WTC11 (cell line): ENCODE data around the gene MGST1. TPM values are rescaled to one million over a fixed set of nuclear protein-coding genes. Genes with fewer than 3 reads are reported as not detected.

Source experiments
- ATAC-seq: fragments of 200-7000 bp; cut with Tn5 transposase; 2 replicates; pipeline ENCODE4 v1.10.0; 2021; ENCODE audit warnings: mild to moderate bottlenecking, moderate library complexity
- CTCF ChIA-PET: fragments of 300-600 bp; sonication (Branson Sonifier 250); formaldehyde crosslinking; loops from one replicate; lab custom pipeline; 2021; ENCODE audit warnings: antibody characterized with exemption; lab: Charles Lee
- POLR2A ChIA-PET: fragments of 350-600 bp; sonication (Branson Sonifier 250); formaldehyde crosslinking; loops from one replicate; lab custom pipeline; 2021; ENCODE audit warnings: antibody characterized with exemption; lab: Charles Lee
- DNase-seq: peaks from one replicate; pipeline ENCODE4 v3.0.0; 2021; ENCODE audit warnings: low spot score
- H3K27ac Mint-ChIP-seq: 2 replicates; pipeline ENCODE4 v1.8.0; 2021; ENCODE audit warnings: mixed read lengths
- H3K27me3 Mint-ChIP-seq: 2 replicates; pipeline ENCODE4 v1.8.0; 2021; ENCODE audit warnings: low read depth, mild to moderate bottlenecking, moderate library complexity, mixed read lengths
- H3K36me3 Mint-ChIP-seq: 2 replicates; pipeline ENCODE4 v1.8.0; 2021; ENCODE audit warnings: mixed read lengths
- H3K4me1 Mint-ChIP-seq: 2 replicates; pipeline ENCODE4 v1.8.0; 2022; ENCODE audit warnings: mixed read lengths
- H3K4me3 Mint-ChIP-seq: 2 replicates; pipeline ENCODE4 v1.8.0; 2021; ENCODE audit warnings: mild to moderate bottlenecking, moderate library complexity, mixed read lengths
- H3K9me3 Mint-ChIP-seq: 2 replicates; pipeline ENCODE4 v1.8.0; 2021; ENCODE audit warnings: mixed read lengths
- CBFB ChIP-seq: sonication (generic); formaldehyde crosslinking; IDR thresholded peaks from 2 replicates; pipeline ENCODE4 v1.8.1; 2022; ENCODE audit warnings: mild to moderate bottlenecking, low read depth, missing genetic modification reagents
- NFATC4 ChIP-seq: fragments of 250-450 bp; sonication (Bioruptor Pico); IDR thresholded peaks from 2 replicates; pipeline ENCODE4 v1.9.0; 2021; ENCODE audit warnings: mild to moderate bottlenecking
- NFE2L1 ChIP-seq: sonication (generic); formaldehyde crosslinking; IDR thresholded peaks from 2 replicates; pipeline ENCODE4 v1.8.1; 2023; ENCODE audit warnings: missing genetic modification reagents
- RELA ChIP-seq: sonication (generic); formaldehyde crosslinking; IDR thresholded peaks from 2 replicates; pipeline ENCODE4 v1.8.1; 2022; ENCODE audit warnings: missing genetic modification reagents, mild to moderate bottlenecking, borderline replicate concordance
- ZNF138 ChIP-seq: sonication (generic); formaldehyde crosslinking; conservative IDR thresholded peaks from 2 replicates; pipeline ENCODE4 v1.8.1; 2022; ENCODE audit warnings: mild to moderate bottlenecking, moderate library complexity, missing genetic modification reagents
- ZNF219 ChIP-seq: sonication (generic); formaldehyde crosslinking; IDR thresholded peaks from 2 replicates; pipeline ENCODE4 v1.8.0; 2023; ENCODE audit warnings: missing genetic modification reagents, mild to moderate bottlenecking, borderline replicate concordance
- ZNF232 ChIP-seq: sonication (generic); formaldehyde crosslinking; IDR thresholded peaks from 2 replicates; pipeline ENCODE4 v1.8.0; 2022; ENCODE audit warnings: mild to moderate bottlenecking, missing genetic modification reagents
- total RNA-seq: library from RNA; stranded (reverse); gene quantifications from 3 replicates; pipeline ENCODE4 v1.2.3, GENCODE V29; 2021
- TF ChIP-seq, protein P1 (sequence below): sonication (generic); formaldehyde crosslinking; IDR thresholded peaks from 2 replicates; pipeline ENCODE4 v1.8.1; 2022; ENCODE audit warnings: mild to moderate bottlenecking, moderate library complexity, missing genetic modification reagents
- TF ChIP-seq, protein P2 (sequence below): sonication (generic); formaldehyde crosslinking; IDR thresholded peaks from 2 replicates; pipeline ENCODE4 v1.8.1; 2023; ENCODE audit warnings: mild to moderate bottlenecking, missing genetic modification reagents, moderate library complexity
- TF ChIP-seq, protein P3 (sequence below): fragments of 250-450 bp; sonication (Bioruptor Pico); IDR thresholded peaks from 2 replicates; pipeline ENCODE4 v1.9.0; 2021; ENCODE audit warnings: mild to moderate bottlenecking, borderline replicate concordance
- TF ChIP-seq, protein P4 (sequence below): sonication (generic); formaldehyde crosslinking; IDR thresholded peaks from 2 replicates; pipeline ENCODE4 v1.8.0; 2023; ENCODE audit warnings: mild to moderate bottlenecking, missing genetic modification reagents
- TF ChIP-seq, protein P5 (sequence below): fragments of 200-600 bp; IDR thresholded peaks from 2 replicates; pipeline ENCODE4 v1.8.0; 2022; ENCODE audit warnings: antibody characterized with exemption
- TF ChIP-seq, protein P6 (sequence below): fragments of 250-450 bp; sonication (Bioruptor Pico); IDR thresholded peaks from 2 replicates; pipeline ENCODE4 v1.8.0; 2021; ENCODE audit warnings: mild to moderate bottlenecking
- TF ChIP-seq, protein P7 (sequence below): sonication (generic); formaldehyde crosslinking; conservative IDR thresholded peaks from 2 replicates; pipeline ENCODE4 v1.8.1; 2022; ENCODE audit warnings: mild to moderate bottlenecking, missing genetic modification reagents

MGST1 gene
- total RNA-seq, 1 experiment from 2014 or later: 285 TPM

DNA sequence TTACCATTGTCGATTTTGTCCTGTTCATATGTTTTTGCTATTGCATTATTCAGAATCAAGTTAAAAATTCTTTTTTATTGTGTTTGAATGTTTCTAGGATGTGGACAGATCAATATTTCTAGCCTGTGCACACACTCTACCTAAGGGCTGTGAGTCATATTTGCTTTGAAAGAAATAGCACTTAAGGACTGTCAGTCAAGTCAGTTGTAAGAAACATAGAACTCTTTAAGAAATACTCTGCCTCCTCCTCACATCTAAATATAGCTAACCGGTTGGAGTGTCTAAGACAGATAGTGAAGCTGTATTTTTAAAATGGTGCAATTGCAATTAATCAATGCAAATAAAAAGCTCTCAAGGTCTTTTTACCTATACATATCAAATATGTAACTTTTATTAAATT lies 17.9 kb upstream of the MGST1 start (continued):
- TF ChIP-seq, protein P1, sequence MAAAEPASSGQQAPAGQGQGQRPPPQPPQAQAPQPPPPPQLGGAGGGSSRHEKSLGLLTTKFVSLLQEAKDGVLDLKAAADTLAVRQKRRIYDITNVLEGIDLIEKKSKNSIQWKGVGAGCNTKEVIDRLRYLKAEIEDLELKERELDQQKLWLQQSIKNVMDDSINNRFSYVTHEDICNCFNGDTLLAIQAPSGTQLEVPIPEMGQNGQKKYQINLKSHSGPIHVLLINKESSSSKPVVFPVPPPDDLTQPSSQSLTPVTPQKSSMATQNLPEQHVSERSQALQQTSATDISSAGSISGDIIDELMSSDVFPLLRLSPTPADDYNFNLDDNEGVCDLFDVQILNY: no peak
- TF ChIP-seq, protein P2, sequence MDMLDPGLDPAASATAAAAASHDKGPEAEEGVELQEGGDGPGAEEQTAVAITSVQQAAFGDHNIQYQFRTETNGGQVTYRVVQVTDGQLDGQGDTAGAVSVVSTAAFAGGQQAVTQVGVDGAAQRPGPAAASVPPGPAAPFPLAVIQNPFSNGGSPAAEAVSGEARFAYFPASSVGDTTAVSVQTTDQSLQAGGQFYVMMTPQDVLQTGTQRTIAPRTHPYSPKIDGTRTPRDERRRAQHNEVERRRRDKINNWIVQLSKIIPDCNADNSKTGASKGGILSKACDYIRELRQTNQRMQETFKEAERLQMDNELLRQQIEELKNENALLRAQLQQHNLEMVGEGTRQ (CRISPR knock-in tag): no peak

DNA sequence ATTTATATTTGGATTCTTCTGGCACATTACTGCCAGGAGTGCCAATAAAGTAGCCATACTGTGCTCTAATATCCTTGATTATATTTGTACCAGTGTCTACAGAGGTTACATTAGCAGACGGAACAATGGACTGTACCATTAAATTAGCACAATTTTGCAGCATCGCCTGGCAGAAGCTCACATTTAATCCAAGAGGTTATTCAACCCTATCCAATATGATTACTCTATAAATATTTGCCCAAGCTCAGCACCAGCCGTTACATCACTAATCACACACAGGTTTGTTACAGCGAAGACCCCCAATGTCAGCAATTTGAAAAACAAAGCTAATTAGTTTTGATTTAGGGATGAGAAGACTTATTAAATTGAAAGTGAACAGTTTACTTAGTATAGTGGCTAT lies 16.9 kb upstream of the MGST1 start:
- Mint-ChIP-seq H3K9me3 (peaks cover 35% of the 10 kb centered on the region), H3K4me1 (no peaks in the 10 kb centered on the region), H3K27me3 (no peaks in the 10 kb centered on the region; the same call in 1 of the 2 replicates), H3K27ac (no peak overlapping the region), H3K36me3 (peaks cover 3% of the 10 kb centered on the region; the same call in 1 of the 2 replicates), H3K4me3 (no peak overlapping the region)
- DNase-seq (no peak), ATAC-seq (no peak)
- ChIA-PET CTCF (interaction anchor here (1.0 kb wide), 1 partner anchor 55 kb away, joined by 3 read pairs; no protein-coding TSS in a partner anchor), POLR2A (interaction anchor here (0.6 kb wide), 1 partner anchor 1649 kb away, joined by 5 read pairs; no protein-coding TSS in a partner anchor)
- TF ChIP-seq, protein P3, sequence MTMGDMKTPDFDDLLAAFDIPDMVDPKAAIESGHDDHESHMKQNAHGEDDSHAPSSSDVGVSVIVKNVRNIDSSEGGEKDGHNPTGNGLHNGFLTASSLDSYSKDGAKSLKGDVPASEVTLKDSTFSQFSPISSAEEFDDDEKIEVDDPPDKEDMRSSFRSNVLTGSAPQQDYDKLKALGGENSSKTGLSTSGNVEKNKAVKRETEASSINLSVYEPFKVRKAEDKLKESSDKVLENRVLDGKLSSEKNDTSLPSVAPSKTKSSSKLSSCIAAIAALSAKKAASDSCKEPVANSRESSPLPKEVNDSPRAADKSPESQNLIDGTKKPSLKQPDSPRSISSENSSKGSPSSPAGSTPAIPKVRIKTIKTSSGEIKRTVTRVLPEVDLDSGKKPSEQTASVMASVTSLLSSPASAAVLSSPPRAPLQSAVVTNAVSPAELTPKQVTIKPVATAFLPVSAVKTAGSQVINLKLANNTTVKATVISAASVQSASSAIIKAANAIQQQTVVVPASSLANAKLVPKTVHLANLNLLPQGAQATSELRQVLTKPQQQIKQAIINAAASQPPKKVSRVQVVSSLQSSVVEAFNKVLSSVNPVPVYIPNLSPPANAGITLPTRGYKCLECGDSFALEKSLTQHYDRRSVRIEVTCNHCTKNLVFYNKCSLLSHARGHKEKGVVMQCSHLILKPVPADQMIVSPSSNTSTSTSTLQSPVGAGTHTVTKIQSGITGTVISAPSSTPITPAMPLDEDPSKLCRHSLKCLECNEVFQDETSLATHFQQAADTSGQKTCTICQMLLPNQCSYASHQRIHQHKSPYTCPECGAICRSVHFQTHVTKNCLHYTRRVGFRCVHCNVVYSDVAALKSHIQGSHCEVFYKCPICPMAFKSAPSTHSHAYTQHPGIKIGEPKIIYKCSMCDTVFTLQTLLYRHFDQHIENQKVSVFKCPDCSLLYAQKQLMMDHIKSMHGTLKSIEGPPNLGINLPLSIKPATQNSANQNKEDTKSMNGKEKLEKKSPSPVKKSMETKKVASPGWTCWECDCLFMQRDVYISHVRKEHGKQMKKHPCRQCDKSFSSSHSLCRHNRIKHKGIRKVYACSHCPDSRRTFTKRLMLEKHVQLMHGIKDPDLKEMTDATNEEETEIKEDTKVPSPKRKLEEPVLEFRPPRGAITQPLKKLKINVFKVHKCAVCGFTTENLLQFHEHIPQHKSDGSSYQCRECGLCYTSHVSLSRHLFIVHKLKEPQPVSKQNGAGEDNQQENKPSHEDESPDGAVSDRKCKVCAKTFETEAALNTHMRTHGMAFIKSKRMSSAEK (CRISPR knock-in tag): no peak
- TF ChIP-seq, protein P4, sequence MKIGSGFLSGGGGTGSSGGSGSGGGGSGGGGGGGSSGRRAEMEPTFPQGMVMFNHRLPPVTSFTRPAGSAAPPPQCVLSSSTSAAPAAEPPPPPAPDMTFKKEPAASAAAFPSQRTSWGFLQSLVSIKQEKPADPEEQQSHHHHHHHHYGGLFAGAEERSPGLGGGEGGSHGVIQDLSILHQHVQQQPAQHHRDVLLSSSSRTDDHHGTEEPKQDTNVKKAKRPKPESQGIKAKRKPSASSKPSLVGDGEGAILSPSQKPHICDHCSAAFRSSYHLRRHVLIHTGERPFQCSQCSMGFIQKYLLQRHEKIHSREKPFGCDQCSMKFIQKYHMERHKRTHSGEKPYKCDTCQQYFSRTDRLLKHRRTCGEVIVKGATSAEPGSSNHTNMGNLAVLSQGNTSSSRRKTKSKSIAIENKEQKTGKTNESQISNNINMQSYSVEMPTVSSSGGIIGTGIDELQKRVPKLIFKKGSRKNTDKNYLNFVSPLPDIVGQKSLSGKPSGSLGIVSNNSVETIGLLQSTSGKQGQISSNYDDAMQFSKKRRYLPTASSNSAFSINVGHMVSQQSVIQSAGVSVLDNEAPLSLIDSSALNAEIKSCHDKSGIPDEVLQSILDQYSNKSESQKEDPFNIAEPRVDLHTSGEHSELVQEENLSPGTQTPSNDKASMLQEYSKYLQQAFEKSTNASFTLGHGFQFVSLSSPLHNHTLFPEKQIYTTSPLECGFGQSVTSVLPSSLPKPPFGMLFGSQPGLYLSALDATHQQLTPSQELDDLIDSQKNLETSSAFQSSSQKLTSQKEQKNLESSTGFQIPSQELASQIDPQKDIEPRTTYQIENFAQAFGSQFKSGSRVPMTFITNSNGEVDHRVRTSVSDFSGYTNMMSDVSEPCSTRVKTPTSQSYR (CRISPR knock-in tag): no peak
- TF ChIP-seq ZNF219 (CRISPR knock-in tag): no peak
- TF ChIP-seq ZNF138 (CRISPR knock-in tag): no peak
- no peak for TF ChIP-seq NFATC4 (CRISPR knock-in tag)
- TF ChIP-seq, protein P5, sequence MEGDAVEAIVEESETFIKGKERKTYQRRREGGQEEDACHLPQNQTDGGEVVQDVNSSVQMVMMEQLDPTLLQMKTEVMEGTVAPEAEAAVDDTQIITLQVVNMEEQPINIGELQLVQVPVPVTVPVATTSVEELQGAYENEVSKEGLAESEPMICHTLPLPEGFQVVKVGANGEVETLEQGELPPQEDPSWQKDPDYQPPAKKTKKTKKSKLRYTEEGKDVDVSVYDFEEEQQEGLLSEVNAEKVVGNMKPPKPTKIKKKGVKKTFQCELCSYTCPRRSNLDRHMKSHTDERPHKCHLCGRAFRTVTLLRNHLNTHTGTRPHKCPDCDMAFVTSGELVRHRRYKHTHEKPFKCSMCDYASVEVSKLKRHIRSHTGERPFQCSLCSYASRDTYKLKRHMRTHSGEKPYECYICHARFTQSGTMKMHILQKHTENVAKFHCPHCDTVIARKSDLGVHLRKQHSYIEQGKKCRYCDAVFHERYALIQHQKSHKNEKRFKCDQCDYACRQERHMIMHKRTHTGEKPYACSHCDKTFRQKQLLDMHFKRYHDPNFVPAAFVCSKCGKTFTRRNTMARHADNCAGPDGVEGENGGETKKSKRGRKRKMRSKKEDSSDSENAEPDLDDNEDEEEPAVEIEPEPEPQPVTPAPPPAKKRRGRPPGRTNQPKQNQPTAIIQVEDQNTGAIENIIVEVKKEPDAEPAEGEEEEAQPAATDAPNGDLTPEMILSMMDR: no peak
- no peak for TF ChIP-seq NFE2L1 (CRISPR knock-in tag)

DNA sequence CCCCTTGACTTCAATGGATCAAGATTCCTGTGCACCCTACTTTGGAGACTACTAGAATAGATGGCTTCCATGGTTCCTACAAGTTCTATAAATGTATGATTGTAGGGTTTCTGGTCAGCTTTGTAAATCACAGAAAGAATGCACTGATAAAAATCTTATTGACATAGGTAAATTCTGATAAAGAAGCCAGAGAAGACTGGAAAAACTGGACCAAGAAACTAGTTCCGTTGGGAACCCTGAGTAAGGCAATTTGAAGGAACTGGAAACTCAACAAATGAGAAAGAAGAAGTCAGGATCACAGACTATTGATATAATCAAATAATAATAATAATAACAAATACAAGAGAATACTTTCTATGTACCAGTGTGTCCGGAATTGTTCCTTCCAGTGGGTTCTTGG lies 15.4 kb upstream of the MGST1 start:
- Mint-ChIP-seq H3K4me3 (no peak overlapping the region), H3K27me3 (no peaks in the 10 kb centered on the region; the same call in 1 of the 2 replicates), H3K4me1 (no peaks in the 10 kb centered on the region), H3K27ac (no peak overlapping the region), H3K9me3 (peaks cover 35% of the 10 kb centered on the region), H3K36me3 (peaks cover 3% of the 10 kb centered on the region; the same call in 1 of the 2 replicates)
- TF ChIP-seq, protein P6, sequence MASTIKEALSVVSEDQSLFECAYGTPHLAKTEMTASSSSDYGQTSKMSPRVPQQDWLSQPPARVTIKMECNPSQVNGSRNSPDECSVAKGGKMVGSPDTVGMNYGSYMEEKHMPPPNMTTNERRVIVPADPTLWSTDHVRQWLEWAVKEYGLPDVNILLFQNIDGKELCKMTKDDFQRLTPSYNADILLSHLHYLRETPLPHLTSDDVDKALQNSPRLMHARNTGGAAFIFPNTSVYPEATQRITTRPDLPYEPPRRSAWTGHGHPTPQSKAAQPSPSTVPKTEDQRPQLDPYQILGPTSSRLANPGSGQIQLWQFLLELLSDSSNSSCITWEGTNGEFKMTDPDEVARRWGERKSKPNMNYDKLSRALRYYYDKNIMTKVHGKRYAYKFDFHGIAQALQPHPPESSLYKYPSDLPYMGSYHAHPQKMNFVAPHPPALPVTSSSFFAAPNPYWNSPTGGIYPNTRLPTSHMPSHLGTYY (CRISPR knock-in tag): no peak
- no peak for TF ChIP-seq ZNF232 (CRISPR knock-in tag)
- no peak for TF ChIP-seq RELA (CRISPR knock-in tag)
- no peak for TF ChIP-seq CBFB (CRISPR knock-in tag)
- TF ChIP-seq, protein P7, sequence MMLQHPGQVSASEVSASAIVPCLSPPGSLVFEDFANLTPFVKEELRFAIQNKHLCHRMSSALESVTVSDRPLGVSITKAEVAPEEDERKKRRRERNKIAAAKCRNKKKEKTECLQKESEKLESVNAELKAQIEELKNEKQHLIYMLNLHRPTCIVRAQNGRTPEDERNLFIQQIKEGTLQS: no peak
- DNase-seq (no peak), ATAC-seq (no peak)
- CTCF ChIA-PET: no interaction called here
- POLR2A ChIA-PET: no interaction called here
